MV-4-11 (cell line): ENCODE data around the gene TNNI3K.
"Not testable (repeated sequence)": the region's sequence is repeated elsewhere in the genome, so short reads cannot be mapped to it uniquely, and the experiment has no call there.

Experiments
- DNase-seq: peaks from one replicate; lab custom pipeline; 2025; lab: John Stamatoyannopoulos, UW

The TNNI3K gene, protein sequence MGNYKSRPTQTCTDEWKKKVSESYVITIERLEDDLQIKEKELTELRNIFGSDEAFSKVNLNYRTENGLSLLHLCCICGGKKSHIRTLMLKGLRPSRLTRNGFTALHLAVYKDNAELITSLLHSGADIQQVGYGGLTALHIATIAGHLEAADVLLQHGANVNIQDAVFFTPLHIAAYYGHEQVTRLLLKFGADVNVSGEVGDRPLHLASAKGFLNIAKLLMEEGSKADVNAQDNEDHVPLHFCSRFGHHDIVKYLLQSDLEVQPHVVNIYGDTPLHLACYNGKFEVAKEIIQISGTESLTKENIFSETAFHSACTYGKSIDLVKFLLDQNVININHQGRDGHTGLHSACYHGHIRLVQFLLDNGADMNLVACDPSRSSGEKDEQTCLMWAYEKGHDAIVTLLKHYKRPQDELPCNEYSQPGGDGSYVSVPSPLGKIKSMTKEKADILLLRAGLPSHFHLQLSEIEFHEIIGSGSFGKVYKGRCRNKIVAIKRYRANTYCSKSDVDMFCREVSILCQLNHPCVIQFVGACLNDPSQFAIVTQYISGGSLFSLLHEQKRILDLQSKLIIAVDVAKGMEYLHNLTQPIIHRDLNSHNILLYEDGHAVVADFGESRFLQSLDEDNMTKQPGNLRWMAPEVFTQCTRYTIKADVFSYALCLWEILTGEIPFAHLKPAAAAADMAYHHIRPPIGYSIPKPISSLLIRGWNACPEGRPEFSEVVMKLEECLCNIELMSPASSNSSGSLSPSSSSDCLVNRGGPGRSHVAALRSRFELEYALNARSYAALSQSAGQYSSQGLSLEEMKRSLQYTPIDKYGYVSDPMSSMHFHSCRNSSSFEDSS

DNA sequence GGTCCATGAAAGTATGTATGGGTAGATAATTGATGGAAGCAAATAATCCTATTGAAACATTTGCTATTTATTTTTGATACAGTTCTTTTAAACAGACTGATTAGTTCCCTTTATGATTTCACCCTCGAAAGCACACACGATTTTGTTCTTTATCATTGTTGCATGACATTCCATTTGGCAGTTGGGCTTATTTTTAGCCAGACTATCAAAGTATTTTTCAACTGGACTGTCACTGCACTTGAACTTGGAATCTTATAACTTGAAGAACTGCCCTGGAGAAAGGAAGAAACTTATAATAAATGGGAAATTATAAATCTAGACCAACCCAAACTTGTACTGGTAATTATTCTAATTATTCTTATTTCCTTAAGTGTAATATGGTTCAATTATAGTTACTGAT, at the start of gene TNNI3K:
TSS of gene TNNI3K (plus strand) at position 235 of the 400 bp plus-strand sequence. CDS start at position 300, 65 bp downstream.
- no peak for DNase-seq

DNA sequence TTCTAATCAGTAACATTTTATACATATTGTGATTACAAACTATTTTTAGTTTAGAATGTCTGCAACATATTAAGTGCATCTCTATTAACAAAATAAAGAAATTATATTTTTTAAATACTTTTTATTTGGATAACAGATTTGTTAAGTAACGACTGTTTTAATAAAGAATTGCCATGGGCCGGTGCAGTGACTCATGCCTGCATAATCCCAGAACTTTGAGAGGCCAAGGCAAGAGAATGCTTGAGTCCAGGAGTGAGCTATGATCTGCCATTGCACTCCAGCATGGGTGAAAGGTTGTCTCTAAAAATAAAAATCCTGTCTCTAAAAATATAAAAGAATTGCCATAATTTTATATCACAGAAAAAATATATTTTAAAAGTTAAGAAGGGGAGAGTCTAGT, 41.3 kb upstream of the TNNI3K start:
- no peak for DNase-seq

DNA sequence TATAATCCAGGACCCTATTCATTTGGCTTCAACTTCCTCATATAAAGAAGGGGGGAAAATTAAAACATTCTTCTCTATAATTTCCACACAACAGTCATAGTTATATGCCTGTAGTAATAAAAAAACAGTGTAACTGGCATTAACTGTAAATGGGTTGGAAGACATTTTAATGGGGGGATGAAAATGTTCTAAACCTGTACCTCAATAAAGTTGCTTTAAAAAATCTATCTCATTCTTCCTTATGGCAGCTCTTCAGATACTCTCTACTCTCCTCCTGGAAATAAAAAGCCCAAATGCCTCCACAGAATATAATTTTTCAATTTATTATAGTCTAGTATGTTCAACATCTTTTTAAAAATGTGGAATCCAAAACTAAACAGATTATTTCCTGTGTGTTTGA, 39.8 kb upstream of the TNNI3K start:
- DNase-seq, result no peak

DNA sequence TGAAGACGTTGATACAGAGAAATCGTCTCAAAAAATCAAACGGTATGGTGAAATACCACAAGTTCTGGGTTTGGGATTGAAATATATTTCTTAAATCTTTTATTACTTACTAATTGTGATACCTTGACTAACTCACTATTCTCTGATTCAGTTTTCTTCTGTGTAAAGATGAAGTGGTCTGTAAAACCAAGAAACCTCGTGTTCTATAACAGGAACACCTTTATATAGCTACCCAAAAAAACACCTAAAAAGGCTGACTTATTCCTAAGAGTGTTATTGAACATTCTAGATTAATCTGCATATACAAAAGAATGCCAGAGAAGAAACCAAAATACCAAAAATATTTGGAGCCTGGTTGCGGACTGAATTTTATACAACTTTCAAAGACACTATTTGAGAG, 37.9 kb upstream of the TNNI3K start:
- DNase-seq, result no peak

DNA sequence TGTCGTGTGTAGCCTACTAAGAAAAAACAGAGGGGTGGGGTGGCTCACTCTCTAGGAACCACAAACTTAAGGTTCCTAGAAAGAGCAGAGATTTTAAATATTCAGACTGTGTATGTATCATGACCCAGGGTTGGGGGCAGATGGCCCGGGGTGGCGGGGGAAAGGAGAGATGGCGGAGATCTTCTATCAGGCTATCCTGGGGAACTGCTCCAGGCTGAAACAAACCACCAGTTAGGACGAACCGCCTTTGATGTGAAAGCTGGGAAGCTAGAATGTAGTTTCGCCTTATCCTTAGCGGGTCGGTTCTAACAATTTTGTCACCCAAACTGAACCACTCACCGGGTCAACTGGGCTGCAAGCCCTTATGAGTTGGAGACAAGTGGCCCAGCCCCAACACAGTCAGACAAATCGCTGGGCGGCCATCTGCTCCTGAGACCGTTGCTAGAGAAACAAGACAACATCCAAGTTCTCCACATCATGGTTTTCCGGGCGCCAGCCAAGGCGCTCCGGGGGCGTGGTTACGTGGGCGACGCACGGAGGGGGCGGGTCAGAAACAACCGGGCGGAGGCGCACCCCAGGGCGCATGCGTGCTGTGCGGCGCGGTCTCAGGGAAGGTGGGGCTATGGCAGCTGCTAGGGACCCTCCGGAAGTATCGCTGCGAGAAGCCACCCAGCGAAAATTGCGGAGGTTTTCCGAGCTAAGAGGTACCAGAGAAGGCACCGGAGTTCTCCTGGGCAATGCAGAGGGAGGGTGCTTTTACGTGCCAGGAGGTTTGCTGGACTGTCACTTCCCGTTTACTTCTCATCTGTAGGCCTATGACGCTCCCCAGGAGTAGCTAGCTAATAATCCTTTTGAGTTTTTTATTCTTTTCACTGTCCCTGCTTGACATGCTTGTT, 37.3 kb upstream of the TNNI3K start, which contains the start of the genes FPGT and LRRIQ3:
TSS of gene FPGT (plus strand) at position 586 of the 896 bp plus-strand sequence. CDS start at position 623, 37 bp downstream.
TSS of gene LRRIQ3 (minus strand) at position 520 of the 896 bp plus-strand sequence. CDS start 14,492 bp downstream, outside the sequence.
- DNase-seq, result peak; percentile 91

DNA sequence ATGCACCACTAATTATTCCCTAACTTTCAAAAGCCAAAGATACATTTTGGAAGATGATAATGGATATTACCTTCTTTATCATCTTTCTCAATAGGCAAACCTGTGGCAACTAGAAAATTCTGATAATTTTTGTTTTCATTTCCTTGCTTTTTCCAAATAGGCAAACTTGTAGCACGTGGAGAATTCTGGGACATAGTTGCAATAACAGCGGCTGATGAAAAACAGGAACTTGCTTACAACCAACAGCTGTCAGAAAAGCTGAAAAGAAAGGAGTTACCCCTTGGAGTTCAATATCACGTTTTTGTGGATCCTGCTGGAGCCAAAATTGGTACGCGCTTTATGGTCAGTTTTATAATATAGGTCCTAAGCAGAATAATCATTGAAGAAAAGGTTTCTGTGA, 35.7 kb upstream of the TNNI3K start:
- peak; percentile 54 for DNase-seq

DNA sequence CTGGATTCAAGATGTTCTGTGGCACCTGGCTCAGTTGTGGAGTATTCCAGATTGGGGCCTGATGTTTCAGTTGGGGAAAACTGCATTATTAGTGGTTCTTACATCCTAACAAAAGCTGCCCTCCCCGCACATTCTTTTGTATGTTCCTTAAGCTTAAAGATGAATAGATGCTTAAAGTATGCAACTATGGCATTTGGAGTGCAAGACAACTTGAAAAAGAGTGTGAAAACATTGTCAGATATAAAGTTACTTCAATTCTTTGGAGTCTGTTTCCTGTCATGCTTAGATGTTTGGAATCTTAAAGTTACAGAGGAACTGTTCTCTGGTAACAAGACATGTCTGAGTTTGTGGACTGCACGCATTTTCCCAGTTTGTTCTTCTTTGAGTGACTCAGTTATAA, 29.9 kb upstream of the TNNI3K start:
- no peak for DNase-seq

DNA sequence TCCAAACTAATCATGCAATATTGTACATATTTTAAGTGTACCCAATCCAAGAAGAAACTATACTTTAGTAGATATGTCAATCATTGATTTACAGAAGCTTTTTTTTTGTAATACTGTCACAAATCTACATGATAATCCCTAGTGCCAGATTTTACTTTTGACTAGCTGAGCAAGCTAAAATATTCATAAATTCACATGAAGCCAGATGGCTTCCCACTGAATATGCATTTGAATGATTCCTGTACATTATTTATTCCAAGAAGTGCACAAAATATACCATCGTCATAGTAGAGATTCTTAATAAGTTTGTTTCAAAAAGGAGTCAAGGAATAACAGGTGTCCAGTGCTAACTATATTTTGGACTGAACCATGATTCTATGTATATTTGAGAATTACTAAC, 20.0 kb upstream of the TNNI3K start:
- no peak for DNase-seq

DNA sequence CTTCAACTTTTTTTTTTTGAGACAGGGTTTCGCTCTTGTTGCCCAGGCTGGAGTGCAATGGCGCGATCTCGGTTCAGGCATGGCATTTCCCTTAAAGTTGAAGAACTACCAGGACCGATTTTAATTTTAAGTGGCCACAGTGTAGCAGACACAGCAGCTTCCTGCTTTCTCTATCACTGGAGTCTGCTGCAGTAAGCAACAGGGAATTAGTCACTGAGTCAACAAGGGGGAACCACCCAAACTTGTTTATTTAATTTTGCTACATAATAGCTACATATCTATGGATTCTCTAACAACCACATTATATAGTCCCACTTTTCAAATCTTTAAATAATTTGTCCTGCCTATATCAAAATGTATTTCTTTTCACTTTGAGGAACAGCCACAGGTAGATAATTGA, 12.5 kb upstream of the TNNI3K start:
- no peak for DNase-seq

DNA sequence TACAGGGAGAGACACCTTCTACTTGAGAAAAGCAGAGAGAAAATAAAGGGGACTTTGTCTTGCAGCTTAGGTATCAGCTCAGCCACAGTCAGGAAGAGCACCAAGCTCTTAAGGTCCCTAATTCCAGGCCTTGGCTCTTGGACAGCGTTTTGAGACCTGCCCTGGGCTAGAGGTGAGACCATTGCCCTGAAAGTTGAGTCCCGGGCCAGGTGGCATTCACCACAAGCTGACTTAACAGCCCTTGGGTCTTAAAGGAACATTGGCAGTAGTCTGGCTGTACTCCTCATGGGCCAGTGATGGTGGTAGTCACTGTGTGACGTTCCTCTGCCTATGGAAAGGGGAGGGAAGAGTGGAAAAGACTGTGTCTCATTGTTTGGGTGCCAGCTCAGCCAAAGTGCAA, 11.7 kb upstream of the TNNI3K start:
- DNase-seq, result no peak

DNA sequence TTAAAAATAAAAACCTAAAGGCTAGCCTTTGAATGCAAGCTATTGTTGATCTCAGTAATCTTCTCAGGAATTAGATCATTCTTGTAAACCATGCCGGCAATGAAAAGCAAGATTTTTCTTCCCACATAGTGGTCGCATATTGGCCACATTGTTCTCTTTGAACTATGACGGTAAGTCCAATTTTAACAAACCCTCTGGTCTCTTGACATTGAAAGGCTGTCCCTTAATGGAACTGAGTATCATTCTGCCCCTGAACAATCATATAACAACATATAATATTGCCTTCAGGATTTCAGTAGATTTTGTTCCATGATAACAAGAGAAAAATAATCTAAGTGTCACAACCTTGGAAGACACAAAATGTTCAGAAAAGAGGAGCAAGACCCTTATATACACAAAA, 1.3 kb downstream of the TNNI3K start:
- no peak for DNase-seq

DNA sequence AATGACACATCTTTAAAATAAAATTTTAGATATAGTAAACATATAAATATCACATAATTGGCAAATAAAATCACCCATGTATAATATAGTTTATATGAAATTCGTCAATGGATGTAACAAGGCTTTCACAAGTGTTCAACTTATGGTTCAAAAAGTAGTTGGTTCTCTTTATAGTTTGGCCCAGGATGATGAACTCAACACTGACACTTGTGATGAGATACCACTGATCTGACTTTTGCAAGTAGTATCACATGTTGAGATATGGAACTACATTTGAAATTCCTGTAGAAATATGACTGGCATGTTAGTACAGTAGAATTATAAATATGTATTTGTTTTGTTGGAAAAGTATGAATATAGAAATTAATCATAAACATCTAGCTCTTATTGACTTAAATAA, 1.8 kb downstream of the TNNI3K start:
- DNase-seq, result no peak

DNA sequence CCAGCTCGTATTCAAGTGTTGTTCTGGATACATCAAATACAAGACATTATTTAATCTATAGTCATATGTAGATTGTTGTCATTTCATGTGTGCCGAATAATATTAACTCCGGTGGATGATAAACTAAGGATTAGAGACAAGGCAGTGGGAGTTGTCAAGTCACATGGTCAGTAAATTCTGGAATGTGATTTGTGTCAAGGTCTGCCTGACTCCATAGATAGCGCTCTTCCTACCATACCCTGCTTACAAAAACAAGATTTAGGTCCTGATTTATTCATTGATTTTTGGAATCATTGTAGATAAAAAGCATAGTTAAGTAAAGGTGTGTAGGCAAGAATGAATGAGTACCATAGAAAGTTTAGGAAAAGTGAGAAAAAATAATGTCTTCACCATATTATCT, 2.6 kb downstream of the TNNI3K start:
- DNase-seq, result no peak

DNA sequence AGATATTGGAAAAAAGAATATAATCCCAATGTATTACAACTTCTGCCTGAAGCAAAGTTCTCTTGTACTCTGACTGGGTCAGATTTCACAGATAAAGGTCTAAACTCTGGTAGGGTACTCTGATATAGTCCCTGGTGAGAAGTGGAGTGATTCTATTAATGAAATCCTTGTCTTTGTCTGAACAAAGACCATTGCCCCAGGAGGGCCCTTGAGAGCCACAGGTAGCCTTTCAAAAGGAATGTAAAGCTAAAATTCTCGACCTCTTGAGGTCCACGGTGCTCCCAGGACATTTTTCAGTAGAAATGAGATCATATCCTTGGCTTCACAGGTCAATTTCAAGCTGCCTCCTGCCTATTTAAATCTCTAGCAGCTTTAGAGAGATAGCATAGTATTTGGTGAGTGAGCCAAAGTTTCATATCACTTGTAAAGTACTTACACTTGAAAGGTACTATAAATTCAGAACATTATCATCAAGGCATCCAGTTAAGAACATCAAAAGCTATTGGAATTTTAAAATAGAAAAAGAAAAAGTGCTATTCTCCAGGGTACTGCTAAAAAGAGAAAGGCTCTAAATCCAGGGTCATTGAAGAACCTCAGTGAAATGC, 10.1 kb downstream of the TNNI3K start:
- no peak for DNase-seq

DNA sequence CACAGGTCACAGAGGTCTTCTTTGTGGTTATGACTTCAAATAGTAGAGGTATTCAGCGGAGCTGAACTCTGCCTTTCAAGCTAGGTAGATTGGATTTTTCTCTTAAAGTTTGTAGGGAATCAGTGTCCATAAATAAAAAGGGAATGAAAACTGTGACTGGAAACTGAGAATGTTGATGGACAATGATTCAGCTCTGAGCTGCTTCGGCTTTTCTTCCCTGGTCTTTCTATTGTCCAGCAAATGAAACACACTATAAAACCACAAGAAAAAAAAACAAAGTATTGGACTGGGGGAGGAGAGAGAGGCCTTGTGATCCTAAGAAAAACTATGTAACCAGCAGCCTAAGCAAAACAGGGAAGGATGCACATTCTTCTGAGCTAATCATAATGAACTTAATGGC, 11.1 kb downstream of the TNNI3K start:
- no peak for DNase-seq

DNA sequence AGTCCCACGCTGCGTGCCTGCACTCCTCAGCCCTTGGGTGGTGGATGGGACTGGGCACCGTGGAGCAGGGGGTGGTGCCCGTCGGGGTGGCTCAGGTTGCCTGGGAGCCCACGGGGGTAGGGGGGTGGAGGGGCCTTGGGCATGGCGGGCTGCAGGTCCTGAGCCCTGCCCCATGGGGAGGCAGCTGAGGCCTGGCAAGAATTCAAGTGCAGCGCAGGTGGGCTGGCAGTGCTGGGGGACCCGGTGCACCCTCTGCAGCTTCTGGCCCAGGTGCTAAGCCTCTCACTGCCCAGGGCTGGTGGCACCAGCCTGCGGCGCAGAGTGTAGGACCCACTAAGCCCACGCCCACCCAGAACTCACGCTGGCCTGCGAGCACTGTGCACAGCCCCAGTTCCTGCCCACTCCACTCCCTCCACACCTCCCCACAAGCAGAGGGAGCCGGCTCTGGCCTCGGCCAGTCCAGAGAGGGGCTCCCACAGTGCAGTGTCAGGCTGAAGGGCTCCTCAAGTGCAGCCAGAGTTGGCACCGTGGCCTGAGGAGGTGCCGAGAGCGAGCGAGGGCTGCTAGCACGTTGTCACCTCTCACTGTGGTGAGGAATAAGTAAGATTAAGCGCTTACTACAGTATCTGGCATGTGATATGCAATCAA, 12.8 kb downstream of the TNNI3K start:
- no peak for DNase-seq

DNA sequence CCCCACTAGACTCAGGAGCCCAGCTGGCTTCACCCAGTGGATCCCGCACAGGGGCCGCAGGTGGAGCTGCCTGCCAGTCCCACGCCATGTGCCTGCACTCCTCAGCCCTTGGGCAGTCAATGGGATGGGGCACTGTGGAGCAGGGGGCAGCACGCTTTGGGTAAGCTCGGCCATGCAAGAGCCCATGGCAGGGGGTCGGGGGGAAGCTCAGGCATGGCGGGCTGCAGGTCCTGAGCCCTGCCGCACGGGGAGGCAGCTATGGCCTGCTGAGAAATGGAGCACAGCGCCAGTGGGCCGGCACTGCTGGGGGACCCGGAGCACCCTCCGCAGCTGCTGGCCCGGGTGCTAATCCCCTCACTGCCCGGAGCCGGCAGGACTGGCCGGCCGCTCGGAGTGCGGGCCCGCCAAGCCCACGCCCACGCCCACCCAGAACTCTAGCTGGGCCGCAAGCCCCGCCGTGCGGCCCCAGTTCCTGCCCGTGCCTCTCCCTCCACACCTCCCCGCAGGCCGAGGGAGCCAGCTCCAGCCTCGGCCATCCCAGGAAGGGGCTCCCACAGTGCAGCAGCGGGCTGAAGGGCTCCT, 18.1 kb downstream of the TNNI3K start:
- DNase-seq, result not testable (repeated sequence)

DNA sequence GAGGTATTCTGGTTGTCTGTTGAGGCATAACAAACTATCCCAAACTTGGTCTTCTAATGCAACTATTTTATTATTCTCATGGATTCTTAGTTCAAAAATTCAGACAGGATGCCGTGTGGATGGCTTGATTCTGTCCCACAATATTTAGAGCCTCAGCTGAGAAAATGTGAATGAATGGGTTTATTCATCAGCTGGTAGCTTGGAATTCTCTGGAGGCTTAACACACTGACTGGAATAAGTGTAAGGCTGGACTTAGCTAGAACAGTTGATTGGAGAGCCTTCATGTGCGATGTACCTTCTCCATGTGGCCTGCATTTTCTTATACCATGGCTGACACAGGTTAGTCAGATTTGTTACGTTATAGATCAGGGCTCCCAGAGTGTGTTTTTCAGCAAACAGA, 30.8 kb downstream of the TNNI3K start:
- DNase-seq, result no peak

DNA sequence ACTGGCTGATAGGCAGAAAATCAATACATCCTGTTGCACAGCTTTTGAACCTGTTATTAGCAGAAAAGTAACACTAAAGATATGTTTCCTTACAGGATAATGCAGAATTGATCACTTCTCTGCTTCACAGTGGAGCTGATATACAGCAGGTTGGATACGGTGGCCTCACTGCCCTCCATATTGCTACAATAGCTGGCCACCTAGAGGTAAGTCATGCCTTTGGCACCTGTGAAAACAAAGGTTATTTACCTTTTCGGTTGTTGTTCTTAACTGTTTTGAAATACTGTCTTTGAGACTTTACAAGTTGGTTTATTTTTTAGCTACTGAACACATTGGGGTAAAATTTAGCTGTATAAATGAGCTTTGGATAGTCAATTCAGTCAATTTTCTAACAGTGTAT, 36.3 kb downstream of the TNNI3K start:
- no peak for DNase-seq

DNA sequence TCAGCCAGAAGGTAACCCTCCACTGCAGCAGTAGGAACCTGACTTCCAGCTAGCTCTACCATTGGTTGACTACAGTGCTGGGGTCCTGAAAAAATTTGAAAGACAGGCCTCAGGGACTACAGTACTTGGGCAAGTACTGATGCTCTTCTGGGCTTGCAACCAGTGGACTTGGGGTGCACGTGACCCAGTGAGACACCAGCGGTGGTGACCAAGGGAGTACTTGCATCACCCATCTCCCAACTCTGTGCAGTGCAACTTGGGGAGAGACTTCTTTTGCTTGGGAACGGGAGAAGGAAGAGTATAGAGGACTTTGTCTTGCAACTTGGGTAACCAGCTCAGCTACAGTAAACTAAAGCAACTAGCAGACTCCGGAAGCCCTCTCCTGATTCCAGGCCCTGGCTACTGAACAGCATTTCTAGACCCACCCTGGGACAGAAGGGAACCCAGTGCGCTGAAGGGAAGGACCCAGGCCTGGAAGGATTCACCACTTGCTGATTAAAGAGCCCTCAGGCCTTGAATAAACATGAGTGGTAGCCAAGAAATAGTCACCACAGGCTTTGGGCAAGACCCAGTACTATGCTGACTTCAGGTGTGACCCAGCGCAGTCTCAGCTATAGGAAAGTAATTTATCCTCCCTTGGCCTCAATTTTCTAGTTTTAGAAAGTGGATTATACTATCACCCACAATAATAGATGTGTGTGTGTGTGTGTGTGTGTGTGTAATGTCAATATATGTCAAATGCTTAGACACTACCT, 45.6 kb downstream of the TNNI3K start:
- no peak for DNase-seq
